Neuron (in vitro differentiated cells): ENCODE measurements around the gene GGN.

Experiments
- H2AFZ ChIP-seq: one replicate; pipeline ENCODE4 v1.6.1; 2013; ENCODE audit warnings: low read depth, mild to moderate bottlenecking, inconsistent platforms, low read length, moderate library complexity
- H3K27me3 ChIP-seq: one replicate; pipeline ENCODE4 v1.6.1; 2013; ENCODE audit warnings: low read length; ENCODE audit not compliant: insufficient read depth
- H3K36me3 ChIP-seq: one replicate; pipeline ENCODE4 v1.6.1; 2013; ENCODE audit warnings: low read length; ENCODE audit not compliant: insufficient read depth
- H3K4me1 ChIP-seq: one replicate; pipeline ENCODE4 v1.6.1; 2013; ENCODE audit warnings: low read length; ENCODE audit not compliant: insufficient read depth
- H3K4me3 ChIP-seq: 2 replicates; pipeline ENCODE4 v1.5.1; 2013; ENCODE audit warnings: mild to moderate bottlenecking, low read length, moderate library complexity
- H3K9me3 ChIP-seq: one replicate; pipeline ENCODE4 v1.6.1; 2013; ENCODE audit warnings: low read length

GGN gene

GRCh38 chr19:38389101-38389925 lies 1.5 kb upstream of the GGN start:
- H2AFZ ChIP-seq = peak overlapping the region; percentile 59
- no peaks in the 10 kb centered on the region for H3K27me3 ChIP-seq
- peak overlapping the region; percentile 65 for H3K4me3 ChIP-seq
- peaks cover 2% of the 10 kb centered on the region for H3K4me1 ChIP-seq
- peaks cover 27% of the 10 kb centered on the region for H3K36me3 ChIP-seq
- H3K9me3 ChIP-seq = peaks cover 4% of the 10 kb centered on the region

DNA sequence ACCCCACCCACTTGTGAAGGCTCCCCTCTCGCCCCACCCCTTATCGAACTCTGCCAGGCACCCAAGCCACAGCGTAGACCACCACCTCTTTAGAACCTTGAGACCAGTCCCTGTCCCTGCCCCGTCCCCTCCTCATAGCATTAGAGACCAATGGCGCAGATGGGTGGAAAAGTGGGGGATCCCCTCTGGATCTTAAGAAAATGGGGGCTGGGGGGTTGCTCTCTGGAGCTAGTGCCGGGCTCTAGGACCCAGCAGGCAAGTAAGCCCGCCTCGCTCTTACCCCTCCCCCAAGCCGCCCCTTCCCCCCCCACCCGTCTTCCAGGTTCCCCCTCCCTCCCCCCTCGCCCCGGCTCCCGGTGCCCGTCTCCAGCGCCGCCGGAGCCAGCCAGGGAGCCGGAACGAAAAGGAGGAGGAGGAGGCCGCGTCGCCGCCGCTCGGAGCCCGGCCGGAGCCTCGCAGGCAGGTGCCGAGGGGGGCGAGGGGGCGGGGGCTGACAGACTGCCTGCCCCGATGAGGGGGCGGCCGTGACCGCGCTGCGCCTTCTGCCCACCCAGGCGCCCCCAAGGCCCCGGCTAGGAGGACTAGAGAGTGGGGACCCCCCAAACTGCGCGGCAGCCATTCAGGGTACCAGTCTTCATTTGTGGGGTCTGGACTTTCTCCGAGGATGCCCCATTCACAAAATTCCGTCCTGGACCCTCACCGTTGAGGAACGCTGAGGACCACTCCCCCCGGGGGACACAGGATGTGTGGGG lies 691 bp upstream of the GGN start, which contains the start of gene SPRED3:
Gene SPRED3, plus strand, starts transcription at position 349 of the 752 bp plus-strand sequence. CDS start 1,606 bp downstream, outside the sequence.
- Histone ChIP-seq H2AFZ (peak within 1 kb of the TSS; percentile 59), H3K4me3 (peak within 1 kb of the TSS; percentile 65), H3K4me1 (peaks cover 2% of the 10 kb centered on the region), H3K9me3 (no peaks in the 10 kb centered on the region), H3K27me3 (no peaks in the 10 kb centered on the region), H3K36me3 (peaks cover 31% of the 10 kb centered on the region)

DNA sequence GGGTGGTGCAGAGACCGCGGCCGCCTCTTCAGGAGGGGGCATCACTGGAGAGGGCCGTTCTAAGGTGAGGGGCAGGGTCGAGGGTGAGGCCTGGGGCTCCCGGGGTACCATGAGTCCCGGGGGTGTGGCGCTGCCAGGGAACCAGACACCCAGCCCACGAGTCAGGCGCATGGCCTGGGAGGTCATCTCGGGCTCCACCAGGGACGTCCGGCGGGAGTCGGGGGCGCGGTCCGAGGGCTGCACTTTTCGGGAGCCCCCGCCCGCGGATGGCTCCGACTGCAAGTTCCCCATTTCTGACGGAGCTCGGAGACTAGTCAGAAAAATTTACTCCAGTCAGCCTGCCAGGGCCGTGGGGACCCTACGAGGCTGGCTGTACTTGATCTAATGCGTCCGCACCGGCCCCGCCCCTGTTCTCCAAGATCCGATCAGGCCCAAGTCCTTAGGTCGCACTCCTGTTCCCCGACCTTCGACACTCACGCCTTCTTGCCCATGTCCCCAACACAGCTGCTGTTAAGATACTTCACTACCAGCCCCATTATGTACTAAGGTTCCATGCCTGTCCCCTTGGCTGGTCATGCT lies 774 bp downstream of the GGN start:
- peak overlapping the region; percentile 65 for H3K4me3 ChIP-seq
- H3K36me3 ChIP-seq = peaks cover 34% of the 10 kb centered on the region
- no peak overlapping the region for H2AFZ ChIP-seq

GRCh38 chr19:38386300-38386970 lies 1.4 kb downstream of the GGN start:
- H3K9me3 ChIP-seq = no peaks in the 10 kb centered on the region
- H3K27me3 ChIP-seq = no peaks in the 10 kb centered on the region
- H3K36me3 ChIP-seq = peaks cover 38% of the 10 kb centered on the region
- H3K4me3 ChIP-seq = no peak overlapping the region
- H2AFZ ChIP-seq = no peak overlapping the region
- H3K4me1 ChIP-seq = peaks cover 2% of the 10 kb centered on the region

More for the DNA sequence above, 774 bp downstream of the GGN start:
- Histone ChIP-seq H3K27me3 (no peaks in the 10 kb centered on the region), H3K4me1 (peaks cover 2% of the 10 kb centered on the region), H3K9me3 (no peaks in the 10 kb centered on the region)

DNA sequence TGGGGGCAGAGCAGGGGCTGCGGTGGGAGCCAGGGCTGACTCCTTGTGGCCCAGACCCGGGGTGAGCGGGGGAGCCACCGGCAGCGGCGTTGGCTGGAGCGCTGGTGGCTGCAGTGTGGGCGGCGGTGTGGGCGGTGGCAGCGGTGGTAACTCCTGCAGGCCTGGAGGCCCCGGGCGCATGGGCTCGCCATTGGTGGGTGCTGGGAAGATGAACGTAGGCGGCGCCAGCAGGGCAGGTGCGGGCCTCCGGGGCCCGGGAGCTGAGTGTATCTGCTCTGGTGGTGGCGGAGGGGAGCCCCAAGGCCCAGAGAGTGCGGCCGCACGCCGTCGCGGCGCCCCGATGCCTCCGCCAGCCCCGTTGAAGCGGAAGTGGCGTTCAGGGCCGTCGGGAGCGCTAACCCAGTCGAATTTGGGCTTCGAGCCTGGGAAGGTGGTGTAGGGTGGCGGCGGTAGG lies 2.0 kb downstream of the GGN start:
- Histone ChIP-seq H3K4me3 (no peak overlapping the region), H3K4me1 (peaks cover 2% of the 10 kb centered on the region), H3K27me3 (no peaks in the 10 kb centered on the region), H2AFZ (no peak overlapping the region), H3K9me3 (no peaks in the 10 kb centered on the region), H3K36me3 (peaks cover 44% of the 10 kb centered on the region)

DNA sequence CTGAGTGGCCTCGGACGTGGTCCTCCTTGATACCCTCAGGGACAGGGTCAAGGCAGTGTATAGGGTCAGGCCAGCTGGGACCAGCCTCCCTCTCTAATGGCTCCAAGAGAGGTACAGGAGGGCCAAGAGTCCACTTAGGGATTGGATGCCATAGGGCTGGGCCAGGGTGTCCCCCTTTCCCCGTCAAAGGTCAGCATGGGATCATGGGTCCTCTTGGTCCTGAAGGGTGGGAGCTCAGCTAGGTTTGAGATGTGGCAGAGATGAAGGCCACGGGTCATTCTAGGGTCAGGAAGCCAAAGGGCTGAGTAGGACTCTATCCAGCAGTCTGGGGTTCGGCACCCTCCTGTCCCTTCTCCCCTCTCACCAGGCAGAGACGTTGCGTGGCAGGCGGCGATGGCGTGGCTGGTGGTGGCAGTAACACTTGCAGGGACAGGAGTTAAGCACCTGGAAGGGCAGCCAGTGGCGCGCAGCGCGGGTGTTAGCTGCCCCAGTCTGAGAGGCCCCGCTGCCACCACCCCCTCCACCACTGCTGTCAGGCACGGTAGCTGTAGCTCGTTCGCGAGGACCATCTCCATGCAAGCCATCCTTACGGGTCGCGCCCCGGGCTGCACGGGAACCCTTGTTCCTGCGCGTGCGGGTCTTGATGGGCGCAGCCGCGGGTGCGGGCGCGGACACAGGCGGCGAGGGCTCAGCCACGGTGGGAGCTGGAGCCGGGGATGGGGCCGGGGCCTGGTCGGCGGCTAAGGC lies 2.6 kb downstream of the GGN start:
- Histone ChIP-seq H3K27me3 (no peaks in the 10 kb centered on the region), H3K4me3 (no peak overlapping the region), H3K4me1 (peaks cover 2% of the 10 kb centered on the region), H3K36me3 (peaks cover 50% of the 10 kb centered on the region), H3K9me3 (no peaks in the 10 kb centered on the region), H2AFZ (no peak overlapping the region)

DNA sequence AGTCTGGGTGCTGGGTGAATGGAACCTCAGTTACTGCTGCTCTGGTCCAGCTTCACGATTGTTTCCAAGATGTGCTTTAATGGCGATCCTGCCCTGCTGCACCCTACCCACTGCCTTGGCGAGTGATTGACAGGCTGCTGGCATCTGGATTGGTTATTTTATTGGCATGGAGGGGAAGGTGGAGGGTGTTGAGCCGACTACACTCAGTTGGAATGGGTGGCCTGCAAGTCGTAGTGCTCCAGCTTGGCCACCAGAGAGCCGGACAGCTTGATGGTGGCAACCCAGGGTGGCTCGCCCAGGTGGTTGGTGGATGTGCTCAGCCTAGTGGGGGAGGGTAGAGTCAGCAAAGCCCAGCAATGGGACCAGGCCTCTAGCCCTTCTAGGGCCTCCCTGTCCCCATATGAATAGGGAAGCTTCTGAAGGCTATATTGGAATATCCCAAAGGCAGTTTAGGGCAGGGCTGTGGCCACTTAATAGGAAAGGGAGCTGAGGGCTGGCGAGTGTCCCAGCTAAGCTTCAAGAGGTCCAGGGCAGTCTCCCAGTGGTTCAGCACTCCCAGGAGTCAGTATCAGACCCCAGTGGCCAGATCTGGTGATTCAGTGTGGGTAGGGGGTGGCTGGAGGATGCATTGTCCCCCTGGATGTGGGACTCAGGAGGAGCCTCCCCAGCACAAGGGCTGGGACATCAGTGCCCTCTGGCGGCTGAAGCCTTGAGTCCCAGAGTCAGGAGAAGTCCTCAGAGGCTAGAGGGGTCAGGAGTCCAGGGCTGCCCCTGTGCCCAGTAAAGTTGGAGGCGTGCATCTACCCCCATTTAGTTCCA lies 3.4 kb downstream of the GGN start:
- H3K9me3 ChIP-seq = no peaks in the 10 kb centered on the region
- H2AFZ ChIP-seq = no peak overlapping the region
- peaks cover 54% of the 10 kb centered on the region for H3K36me3 ChIP-seq
- peaks cover under 1% of the 10 kb centered on the region for H3K4me1 ChIP-seq
- no peaks in the 10 kb centered on the region for H3K27me3 ChIP-seq
- H3K4me3 ChIP-seq = no peak overlapping the region

GRCh38 chr19:38383743-38384142 lies 4.1 kb downstream of the GGN start:
- Histone ChIP-seq H3K27me3 (no peaks in the 10 kb centered on the region), H3K9me3 (no peaks in the 10 kb centered on the region), H3K4me3 (no peak overlapping the region), H3K4me1 (no peaks in the 10 kb centered on the region), H3K36me3 (peaks cover 55% of the 10 kb centered on the region), H2AFZ (no peak overlapping the region)

DNA sequence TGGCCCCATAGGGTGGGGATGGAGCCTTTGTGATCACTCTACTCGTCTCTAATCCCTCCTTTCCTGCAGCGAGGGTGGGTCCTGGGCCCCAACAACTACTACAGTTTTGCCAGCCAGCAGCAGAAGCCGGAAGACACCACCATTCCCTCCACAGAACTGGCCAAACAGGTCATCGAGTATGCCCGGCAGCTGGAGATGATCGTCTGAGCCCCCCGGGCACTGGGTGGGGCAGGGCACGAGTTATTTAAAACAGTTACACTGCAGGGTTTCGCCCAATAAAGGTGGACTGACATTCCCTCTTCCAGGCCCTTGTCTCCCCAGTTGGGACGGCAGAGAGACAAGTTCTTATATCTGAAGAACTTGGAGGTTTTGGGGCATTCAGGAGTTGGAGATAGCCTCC lies 4.7 kb downstream of the GGN start:
- H2AFZ ChIP-seq = no peak overlapping the region
- H3K4me3 ChIP-seq = no peak overlapping the region
- peaks cover 55% of the 10 kb centered on the region for H3K36me3 ChIP-seq
- H3K4me1 ChIP-seq = no peaks in the 10 kb centered on the region
- no peaks in the 10 kb centered on the region for H3K27me3 ChIP-seq
- no peaks in the 10 kb centered on the region for H3K9me3 ChIP-seq

DNA sequence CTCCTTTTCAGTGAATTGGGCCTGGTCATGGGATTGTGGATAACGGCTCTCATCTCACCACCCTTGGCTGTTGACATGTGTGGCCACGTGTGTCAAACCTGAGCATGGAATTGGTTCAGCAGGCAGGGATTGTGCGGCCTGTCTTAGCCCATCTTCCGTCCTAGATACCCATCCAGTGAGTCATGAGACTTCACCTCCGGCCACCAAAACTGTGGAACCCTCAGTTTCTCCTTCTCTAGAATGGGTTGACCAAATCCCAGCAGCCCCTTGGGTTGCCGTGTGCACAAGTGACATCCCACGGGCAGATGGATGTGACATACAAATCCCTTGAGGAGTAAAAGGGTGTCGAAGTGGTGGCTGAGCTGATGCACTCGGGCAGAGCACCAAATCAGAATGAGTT lies 6.7 kb downstream of the GGN start:
- Histone ChIP-seq H3K4me3 (no peak overlapping the region), H3K36me3 (peaks cover 65% of the 10 kb centered on the region)

GRCh38 chr19:38378866-38379265 lies 9.0 kb downstream of the GGN start:
- H3K9me3 ChIP-seq = no peaks in the 10 kb centered on the region
- peaks cover 54% of the 10 kb centered on the region for H3K36me3 ChIP-seq
- no peak overlapping the region for H2AFZ ChIP-seq
- no peaks in the 10 kb centered on the region for H3K27me3 ChIP-seq
- no peak overlapping the region for H3K4me3 ChIP-seq
- H3K4me1 ChIP-seq = peaks cover 14% of the 10 kb centered on the region

More for the DNA sequence above, 6.7 kb downstream of the GGN start:
- no peaks in the 10 kb centered on the region for H3K27me3 ChIP-seq
- H3K9me3 ChIP-seq = no peaks in the 10 kb centered on the region
- H3K4me1 ChIP-seq = peaks cover 2% of the 10 kb centered on the region
- no peak overlapping the region for H2AFZ ChIP-seq
